T-helper 17 cell (primary cell): Measurements from ENCODE around the gene CYP4F3. TPM values are rescaled to one million over a fixed set of nuclear protein-coding genes. Genes with fewer than 3 reads are reported as not detected.

Source experiments
- ATAC-seq: fragments of 150-1000 bp; cut with Tn5 transposase; 2 replicates; pipeline ENCODE4 v1.10.0; 2021; ENCODE audit warnings: mild to moderate bottlenecking, moderate library complexity
- DNase-seq, 3 donors: peaks; one replicate each; pipeline versions ENCODE4 v3.0.0 to v3.0.0-alpha.2; 2020 to 2021
- H3K9me3 ChIP-seq: one replicate; pipeline ENCODE4 v1.7.0; 2013; ENCODE audit warnings: low read length, mild to moderate bottlenecking; ENCODE audit not compliant: control insufficient read depth, poor library complexity, severe bottlenecking
- H3K27ac Mint-ChIP-seq: one replicate; pipeline ENCODE4 v1.8.0; 2022; ENCODE audit warnings: mild to moderate bottlenecking, moderate library complexity, mixed read lengths
- H3K27me3 Mint-ChIP-seq: one replicate; pipeline ENCODE4 v1.8.0; 2022; ENCODE audit warnings: mixed read lengths
- H3K36me3 Mint-ChIP-seq: one replicate; pipeline ENCODE4 v1.8.0; 2022; ENCODE audit warnings: low read depth, mixed read lengths
- H3K4me1 Mint-ChIP-seq: one replicate; pipeline ENCODE4 v1.8.0; 2022; ENCODE audit warnings: mild to moderate bottlenecking, mixed read lengths
- H3K4me3 Mint-ChIP-seq: one replicate; pipeline ENCODE4 v1.8.0; 2022; ENCODE audit warnings: mild to moderate bottlenecking, moderate library complexity, mixed read lengths
- total RNA-seq, 4 donors: library from RNA in 2 of 4; stranded (reverse) in 2 of 4; gene quantifications; one replicate each; pipeline ENCODE4 v1.2.3 and lab custom pipeline; 2022 to 2026

CYP4F3 gene
- total RNA-seq, 2 donors from 2014 or later, result 0.22 TPM; not detected in 1

DNA sequence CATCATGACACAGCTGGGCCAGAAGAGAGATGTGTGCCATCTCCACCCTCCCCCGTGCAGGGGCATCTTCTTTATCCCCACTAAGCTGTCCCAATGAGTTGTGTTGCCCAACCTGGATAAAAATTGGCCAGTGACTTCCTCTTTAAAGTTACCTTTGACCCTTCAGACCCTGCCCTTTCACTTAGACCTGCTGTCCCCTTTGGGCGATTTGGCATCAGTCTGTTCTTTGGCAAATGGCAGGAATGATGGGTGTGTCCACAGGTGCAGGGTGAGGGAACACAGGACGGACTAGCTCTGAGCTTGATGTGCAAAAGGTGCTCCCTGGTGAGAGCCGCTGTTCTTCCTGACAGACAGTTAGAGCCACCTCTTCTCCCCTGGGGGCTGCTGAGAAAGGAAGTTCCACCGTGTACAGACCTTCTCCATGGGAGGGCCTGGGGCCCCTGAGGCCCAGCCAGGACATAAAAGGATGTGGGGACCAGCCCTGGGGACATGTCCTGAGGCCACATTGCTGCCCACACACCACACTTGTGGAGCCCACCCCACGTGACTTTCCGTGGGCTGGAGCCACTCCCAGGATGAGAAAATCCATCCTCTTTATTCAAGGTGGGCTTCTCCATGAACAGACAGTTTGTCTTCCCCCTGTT is 23.9 kb upstream of the CYP4F3 start:
- H3K27me3 Mint-ChIP-seq, result peaks cover 53% of the 10 kb centered on the region
- DNase-seq (no peak), ATAC-seq (no peak)
- H3K4me3 Mint-ChIP-seq, result no peak overlapping the region
- H3K9me3 ChIP-seq, result no peaks in the 10 kb centered on the region
- H3K36me3 Mint-ChIP-seq, result peaks cover 8% of the 10 kb centered on the region
- no peaks in the 10 kb centered on the region for H3K4me1 Mint-ChIP-seq
- no peak overlapping the region for H3K27ac Mint-ChIP-seq

GRCh38 chr19:15618321-15618720 is 22.4 kb upstream of the CYP4F3 start:
- Mint-ChIP-seq H3K36me3 (peaks cover 8% of the 10 kb centered on the region), H3K4me3 (no peak overlapping the region), H3K27me3 (peaks cover 53% of the 10 kb centered on the region), H3K27ac (no peak overlapping the region), H3K4me1 (no peaks in the 10 kb centered on the region)
- ATAC-seq (no peak), DNase-seq (no peak)
- H3K9me3 ChIP-seq, result no peaks in the 10 kb centered on the region

DNA sequence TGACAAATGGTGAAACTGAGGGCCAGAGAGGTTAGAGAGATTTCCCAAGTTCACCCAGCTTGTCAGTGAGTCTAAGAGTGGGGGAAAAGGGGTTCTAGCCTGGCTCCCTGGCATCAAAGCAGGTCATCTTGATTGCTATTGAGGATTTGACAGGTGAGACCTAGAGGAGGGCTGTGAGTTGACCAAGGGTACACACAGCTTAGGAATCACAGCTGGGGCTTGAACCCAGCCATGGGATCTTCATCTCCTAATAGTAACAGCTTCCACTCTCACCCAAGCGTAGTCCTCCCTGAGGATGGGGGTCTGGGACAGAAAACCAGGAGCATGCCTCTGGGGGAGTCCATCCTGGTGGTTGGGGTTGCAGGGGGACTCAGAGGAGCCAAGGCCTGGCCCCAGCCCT is 18.9 kb upstream of the CYP4F3 start:
- no peak overlapping the region for H3K4me3 Mint-ChIP-seq
- ATAC-seq (no peak), DNase-seq (no peak)
- H3K27me3 Mint-ChIP-seq, result peaks cover 61% of the 10 kb centered on the region
- H3K9me3 ChIP-seq, result no peaks in the 10 kb centered on the region
- H3K36me3 Mint-ChIP-seq, result peaks cover 3% of the 10 kb centered on the region
- no peaks in the 10 kb centered on the region for H3K4me1 Mint-ChIP-seq
- H3K27ac Mint-ChIP-seq, result no peak overlapping the region

DNA sequence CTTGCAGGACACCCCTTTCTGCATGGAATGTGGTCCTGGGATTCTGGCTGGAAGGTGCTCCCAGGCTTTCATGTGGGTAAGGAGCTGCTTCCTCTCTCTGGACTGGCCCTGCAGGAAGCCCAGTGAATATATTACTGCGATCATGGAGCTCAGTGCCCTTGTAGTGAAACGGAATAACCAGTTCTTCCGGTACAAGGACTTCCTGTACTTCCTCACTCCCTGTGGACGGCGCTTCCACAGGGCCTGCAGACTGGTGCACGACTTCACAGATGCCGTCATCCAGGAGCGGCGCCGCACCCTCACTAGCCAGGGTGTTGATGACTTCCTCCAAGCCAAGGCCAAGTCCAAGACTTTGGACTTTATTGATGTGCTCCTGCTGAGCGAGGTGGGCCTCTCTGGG is 17.7 kb upstream of the CYP4F3 start:
- Mint-ChIP-seq H3K4me1 (no peaks in the 10 kb centered on the region), H3K27ac (no peak overlapping the region), H3K4me3 (no peak overlapping the region), H3K27me3 (peaks cover 54% of the 10 kb centered on the region), H3K36me3 (peaks cover 3% of the 10 kb centered on the region)
- H3K9me3 ChIP-seq, result no peaks in the 10 kb centered on the region
- ATAC-seq (no peak), DNase-seq (no peak)

DNA sequence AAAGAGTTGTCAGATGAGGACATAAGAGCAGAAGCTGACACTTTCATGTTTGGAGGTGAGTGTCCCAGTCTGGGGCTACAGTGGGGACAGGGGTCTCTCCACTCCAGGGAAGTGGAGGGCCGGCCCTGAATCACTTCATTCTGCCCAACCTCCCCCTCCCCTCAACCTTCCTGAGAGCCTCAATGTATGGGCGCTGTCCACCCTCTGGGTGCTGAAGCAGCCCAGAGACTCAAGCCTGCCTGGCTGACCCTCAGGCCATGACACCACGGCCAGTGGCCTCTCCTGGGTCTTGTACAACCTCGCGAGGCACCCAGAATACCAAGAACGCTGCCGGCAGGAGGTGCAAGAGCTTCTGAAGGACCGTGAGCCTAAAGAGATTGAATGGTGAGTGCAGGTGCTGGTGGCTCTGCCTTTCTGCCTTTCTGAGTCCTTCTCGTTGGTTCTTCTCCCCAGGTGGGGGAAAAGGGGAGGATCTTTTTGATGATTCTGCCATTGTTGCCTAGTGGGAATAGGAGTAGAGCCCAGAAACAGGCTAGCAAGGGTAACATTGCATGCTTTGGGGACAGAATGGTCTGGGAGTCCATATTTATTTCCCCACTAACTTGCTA is 16.9 kb upstream of the CYP4F3 start:
- ATAC-seq (no peak), DNase-seq (no peak)
- no peak overlapping the region for H3K27ac Mint-ChIP-seq
- no peaks in the 10 kb centered on the region for H3K9me3 ChIP-seq
- no peaks in the 10 kb centered on the region for H3K4me1 Mint-ChIP-seq
- no peak overlapping the region for H3K4me3 Mint-ChIP-seq
- H3K27me3 Mint-ChIP-seq, result peaks cover 46% of the 10 kb centered on the region
- no peaks in the 10 kb centered on the region for H3K36me3 Mint-ChIP-seq

GRCh38 chr19:15628236-15629002 is 12.3 kb upstream of the CYP4F3 start:
- Mint-ChIP-seq H3K36me3 (no peaks in the 10 kb centered on the region), H3K27ac (no peak overlapping the region), H3K27me3 (peaks cover 22% of the 10 kb centered on the region), H3K4me3 (no peak overlapping the region), H3K4me1 (peaks cover 5% of the 10 kb centered on the region)
- H3K9me3 ChIP-seq, result no peaks in the 10 kb centered on the region
- DNase-seq, result no peak
- ATAC-seq, result no peak

DNA sequence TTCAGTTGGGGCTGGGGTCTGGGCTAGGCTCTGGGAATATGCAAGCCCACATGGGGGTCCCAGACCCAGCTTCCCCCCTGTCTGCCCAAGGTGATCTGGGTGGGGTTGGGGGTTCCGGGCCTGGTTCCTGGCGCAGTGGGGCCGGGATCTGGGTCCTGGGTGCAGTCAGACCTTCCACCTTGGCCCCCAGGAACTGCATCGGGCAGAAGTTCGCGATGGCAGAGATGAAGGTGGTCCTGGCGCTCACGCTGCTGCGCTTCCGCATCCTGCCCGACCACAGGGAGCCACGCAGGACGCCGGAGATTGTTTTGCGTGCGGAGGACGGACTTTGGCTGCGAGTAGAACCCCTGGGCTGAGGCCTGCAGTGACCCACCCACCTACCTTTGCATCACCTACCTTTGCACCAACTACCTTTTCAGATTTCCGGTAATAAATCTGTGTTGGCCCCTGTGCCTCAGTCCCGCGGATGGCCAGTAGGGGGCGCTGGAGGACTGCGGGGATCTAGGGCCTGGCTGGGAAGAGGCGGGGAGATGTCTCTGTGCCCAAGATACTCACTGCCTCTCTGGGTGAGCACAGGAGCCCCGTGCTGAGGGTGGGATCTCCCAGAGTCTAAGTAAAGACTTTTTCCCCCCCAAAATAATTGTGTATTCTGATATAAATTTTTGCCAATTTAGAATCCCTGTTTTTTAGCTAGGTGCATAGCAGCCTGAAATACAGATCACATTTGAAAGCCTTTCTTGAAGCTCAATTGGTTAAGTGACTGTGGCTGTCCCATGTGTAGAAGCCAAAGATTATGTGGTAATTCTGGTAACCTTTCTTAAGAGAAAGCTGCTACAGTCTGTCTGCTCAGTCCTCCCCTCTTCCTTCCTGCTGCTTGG is 11.5 kb upstream of the CYP4F3 start:
- no peaks in the 10 kb centered on the region for H3K36me3 Mint-ChIP-seq
- peaks cover 8% of the 10 kb centered on the region for H3K4me1 Mint-ChIP-seq
- H3K4me3 Mint-ChIP-seq, result no peak overlapping the region
- H3K27me3 Mint-ChIP-seq, result peaks cover 16% of the 10 kb centered on the region
- no peaks in the 10 kb centered on the region for H3K9me3 ChIP-seq
- H3K27ac Mint-ChIP-seq, result no peak overlapping the region
- ATAC-seq (peak; percentile 99), DNase-seq (peak; percentile 74 to 94 (median 78))

DNA sequence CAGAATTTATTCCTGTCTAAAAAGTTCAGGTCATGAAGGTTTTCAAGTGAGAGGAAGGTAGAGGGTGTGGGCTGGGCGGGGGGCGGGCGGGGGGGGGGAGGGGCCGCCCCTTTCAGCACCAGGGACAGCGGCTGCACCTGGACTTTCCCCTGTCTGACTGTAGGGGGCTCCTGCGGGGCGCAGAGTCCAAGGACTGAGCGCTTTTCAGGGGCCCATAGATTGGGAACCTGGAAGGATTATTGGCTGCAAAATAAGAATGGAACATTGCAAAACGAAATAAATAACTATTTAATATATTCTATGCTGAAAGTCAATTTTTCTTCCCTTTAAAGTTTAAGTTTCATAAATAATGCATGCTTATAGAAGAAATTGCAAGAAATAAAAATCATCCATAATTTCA is 8.9 kb upstream of the CYP4F3 start:
- ATAC-seq, result no peak
- peak in 2 of 3 donors; percentile 24 to 30 for DNase-seq
- no peak overlapping the region for H3K4me3 Mint-ChIP-seq
- H3K4me1 Mint-ChIP-seq, result peaks cover 12% of the 10 kb centered on the region
- no peaks in the 10 kb centered on the region for H3K36me3 Mint-ChIP-seq
- H3K27me3 Mint-ChIP-seq, result peaks cover 20% of the 10 kb centered on the region
- no peak overlapping the region for H3K27ac Mint-ChIP-seq
- no peaks in the 10 kb centered on the region for H3K9me3 ChIP-seq

GRCh38 chr19:15633082-15633835 is 7.4 kb upstream of the CYP4F3 start:
- Mint-ChIP-seq H3K27ac (no peak overlapping the region), H3K27me3 (peaks cover 28% of the 10 kb centered on the region), H3K4me1 (peaks cover 12% of the 10 kb centered on the region), H3K4me3 (peak overlapping the region; percentile 44), H3K36me3 (no peaks in the 10 kb centered on the region)
- DNase-seq (no peak), ATAC-seq (no peak)
- H3K9me3 ChIP-seq, result no peaks in the 10 kb centered on the region

DNA sequence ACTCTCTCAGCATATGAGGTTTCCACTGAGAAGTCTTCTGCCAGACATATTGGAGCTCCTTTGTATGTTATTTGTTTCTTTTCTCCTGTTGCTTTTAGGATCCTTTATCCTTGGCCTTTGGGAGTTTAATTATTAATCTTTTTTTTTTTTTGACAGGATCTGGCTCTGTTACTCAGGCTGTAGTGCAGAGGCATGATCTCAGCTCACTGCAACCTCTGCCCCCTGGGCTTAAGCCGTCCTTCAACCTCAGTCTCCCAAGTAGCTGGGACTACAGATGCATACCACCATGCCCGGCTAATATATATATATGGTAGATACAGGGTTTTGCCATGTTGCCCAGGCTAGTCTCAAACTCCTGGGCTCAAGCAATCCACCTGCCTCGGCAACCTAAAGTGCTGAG is 6.6 kb upstream of the CYP4F3 start:
- H3K36me3 Mint-ChIP-seq, result no peaks in the 10 kb centered on the region
- no peak overlapping the region for H3K4me3 Mint-ChIP-seq
- no peak overlapping the region for H3K27ac Mint-ChIP-seq
- DNase-seq (no peak), ATAC-seq (no peak)
- H3K9me3 ChIP-seq, result no peaks in the 10 kb centered on the region
- H3K4me1 Mint-ChIP-seq, result peaks cover 12% of the 10 kb centered on the region
- H3K27me3 Mint-ChIP-seq, result peaks cover 29% of the 10 kb centered on the region

GRCh38 chr19:15635016-15635805 is 5.5 kb upstream of the CYP4F3 start:
- DNase-seq (no peak), ATAC-seq (no peak)
- no peak overlapping the region for H3K27ac Mint-ChIP-seq
- no peak overlapping the region for H3K4me3 Mint-ChIP-seq
- no peaks in the 10 kb centered on the region for H3K9me3 ChIP-seq
- H3K4me1 Mint-ChIP-seq, result peaks cover 12% of the 10 kb centered on the region
- peaks cover 40% of the 10 kb centered on the region for H3K27me3 Mint-ChIP-seq
- H3K36me3 Mint-ChIP-seq, result no peaks in the 10 kb centered on the region

GRCh38 chr19:15636026-15636425 is 4.7 kb upstream of the CYP4F3 start:
- H3K9me3 ChIP-seq, result no peaks in the 10 kb centered on the region
- Mint-ChIP-seq H3K27me3 (peaks cover 37% of the 10 kb centered on the region), H3K4me3 (no peak overlapping the region), H3K27ac (no peak overlapping the region), H3K36me3 (no peaks in the 10 kb centered on the region), H3K4me1 (peaks cover 12% of the 10 kb centered on the region)
- DNase-seq, result no peak
- no peak for ATAC-seq
